Activated T-cell treated with anti-CD3 and anti-CD28 coated beads, Interleukin-2, amount 50 U/mL, for 4 hours (primary cell): ENCODE measurements around the gene LARGE1. TPM values are rescaled to one million over a fixed set of nuclear protein-coding genes. Genes with fewer than 3 reads are reported as not detected.

Experiments used
- ATAC-seq, 2 donors: fragments of 200-7000 bp; cut with Tn5 transposase; one replicate each; pipeline ENCODE4 v1.10.0; 2021
- DNase-seq: peaks from one replicate; pipeline ENCODE4 v3.0.0-alpha.2; 2020
- H3K27me3 Mint-ChIP-seq: one replicate; pipeline ENCODE4 v1.8.0; 2021; ENCODE audit warnings: low read depth, mixed read lengths
- H3K36me3 Mint-ChIP-seq: one replicate; pipeline ENCODE4 v1.8.0; 2022; ENCODE audit warnings: mixed read lengths; ENCODE audit not compliant: insufficient read depth
- H3K4me1 Mint-ChIP-seq: one replicate; pipeline ENCODE4 v1.8.0; 2021; ENCODE audit warnings: low read depth, mixed read lengths
- H3K4me3 Mint-ChIP-seq: one replicate; pipeline ENCODE4 v1.8.0; 2021; ENCODE audit warnings: mild to moderate bottlenecking, moderate library complexity, mixed read lengths
- H3K9me3 Mint-ChIP-seq: one replicate; pipeline ENCODE4 v1.8.0; 2021; ENCODE audit warnings: mixed read lengths
- total RNA-seq, 3 donors: library from RNA; stranded (reverse); gene quantifications; one replicate each; pipeline ENCODE4 v1.2.1, GENCODE V29; 2021

LARGE1 gene
- total RNA-seq, 3 donors from 2014 or later, result 0.73 to 2.2 (median 1.0) TPM

DNA sequence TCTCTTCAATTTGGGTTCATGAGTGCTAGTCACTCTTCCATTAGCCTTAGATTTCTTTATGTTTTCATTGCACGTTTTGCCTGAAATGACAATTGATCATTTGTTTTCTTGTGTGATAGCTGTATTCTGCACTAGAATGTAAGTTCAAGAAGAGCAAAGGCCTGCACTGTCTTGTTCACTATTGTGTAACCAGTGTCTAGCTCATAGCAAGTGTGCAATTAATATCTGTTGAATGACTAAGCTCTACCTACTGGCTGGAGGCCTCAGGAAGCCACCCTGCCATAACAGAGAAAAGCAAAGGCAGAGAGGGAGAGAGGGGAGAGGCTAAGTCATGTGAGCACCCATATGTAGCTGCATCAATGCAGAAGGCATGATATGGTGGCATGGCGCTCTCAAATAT lies 569.3 kb downstream of the LARGE1 start:
- no peak overlapping the region for H3K4me3 Mint-ChIP-seq

DNA sequence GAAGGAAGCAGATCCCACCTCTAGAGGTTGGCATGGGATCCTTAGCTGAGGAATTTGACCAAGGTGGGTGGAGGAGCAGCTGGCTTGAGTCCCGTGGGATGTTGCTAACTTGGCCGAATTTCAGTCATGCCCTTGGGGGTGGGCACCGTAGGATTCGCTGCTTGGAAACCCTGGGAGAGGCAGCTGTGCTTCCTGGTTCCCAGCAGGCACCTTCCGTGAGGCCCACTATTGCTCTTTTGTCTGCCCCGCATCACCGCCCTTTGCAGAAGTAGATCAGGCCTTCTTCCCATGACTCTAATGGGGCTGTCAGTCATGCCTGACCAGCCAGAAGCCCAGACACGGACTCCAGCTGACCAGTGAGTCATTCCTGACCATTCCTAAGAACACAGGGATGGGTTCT lies 569.8 kb downstream of the LARGE1 start:
- H3K9me3 Mint-ChIP-seq, result peaks cover 8% of the 10 kb centered on the region
- no peak for DNase-seq
- no peak overlapping the region for H3K4me3 Mint-ChIP-seq
- ATAC-seq, result no peak
- no peaks in the 10 kb centered on the region for H3K36me3 Mint-ChIP-seq
- H3K4me1 Mint-ChIP-seq, result no peaks in the 10 kb centered on the region
- H3K27me3 Mint-ChIP-seq, result no peaks in the 10 kb centered on the region

More for the DNA sequence above, 569.3 kb downstream of the LARGE1 start:
- H3K9me3 Mint-ChIP-seq, result peaks cover 8% of the 10 kb centered on the region
- no peaks in the 10 kb centered on the region for H3K27me3 Mint-ChIP-seq
- no peaks in the 10 kb centered on the region for H3K36me3 Mint-ChIP-seq
- ATAC-seq, result no peak
- DNase-seq, result no peak
- no peaks in the 10 kb centered on the region for H3K4me1 Mint-ChIP-seq

DNA sequence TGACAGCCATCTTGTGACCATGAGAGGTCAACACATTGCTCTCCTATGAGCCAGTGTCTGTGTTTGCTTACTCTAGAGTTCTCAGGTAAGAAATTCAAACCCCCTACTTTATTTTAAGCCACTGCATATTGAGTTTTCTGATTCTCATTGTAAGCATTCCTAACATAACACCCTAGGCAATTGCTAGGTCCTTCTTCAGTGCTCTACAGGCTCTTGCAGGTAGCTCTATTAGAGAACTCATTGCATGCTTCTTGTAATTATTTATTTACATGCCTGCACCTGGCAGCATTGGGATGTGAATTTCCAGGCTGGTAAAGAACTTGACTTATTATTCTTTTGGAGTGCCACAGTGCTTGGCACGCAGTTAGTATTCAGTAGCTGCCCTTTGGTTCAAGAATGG lies 573.3 kb downstream of the LARGE1 start:
- no peaks in the 10 kb centered on the region for H3K36me3 Mint-ChIP-seq
- peaks cover 8% of the 10 kb centered on the region for H3K9me3 Mint-ChIP-seq
- no peaks in the 10 kb centered on the region for H3K4me1 Mint-ChIP-seq
- DNase-seq (no peak), ATAC-seq (no peak)
- no peaks in the 10 kb centered on the region for H3K27me3 Mint-ChIP-seq
- no peak overlapping the region for H3K4me3 Mint-ChIP-seq

DNA sequence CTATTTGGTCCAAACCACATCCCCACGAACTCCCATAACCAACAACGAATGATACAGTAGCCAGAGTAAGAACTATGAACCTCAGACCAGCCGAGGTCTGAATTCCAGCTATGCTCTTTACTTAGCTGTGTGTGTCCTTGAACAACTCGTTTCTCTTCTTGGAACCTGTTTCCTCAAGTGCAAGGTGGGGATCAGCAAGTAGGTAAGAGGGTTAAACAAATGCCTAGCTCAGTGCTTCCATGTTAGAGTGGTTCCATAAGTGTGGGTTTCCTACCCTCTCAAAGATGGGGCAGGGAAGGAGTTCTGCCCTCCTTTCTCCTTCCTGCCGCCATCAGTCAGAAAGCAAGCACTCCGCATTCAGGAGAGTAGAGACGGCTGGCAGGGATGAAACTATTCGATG lies 578.7 kb downstream of the LARGE1 start:
- no peaks in the 10 kb centered on the region for H3K4me1 Mint-ChIP-seq

DNA sequence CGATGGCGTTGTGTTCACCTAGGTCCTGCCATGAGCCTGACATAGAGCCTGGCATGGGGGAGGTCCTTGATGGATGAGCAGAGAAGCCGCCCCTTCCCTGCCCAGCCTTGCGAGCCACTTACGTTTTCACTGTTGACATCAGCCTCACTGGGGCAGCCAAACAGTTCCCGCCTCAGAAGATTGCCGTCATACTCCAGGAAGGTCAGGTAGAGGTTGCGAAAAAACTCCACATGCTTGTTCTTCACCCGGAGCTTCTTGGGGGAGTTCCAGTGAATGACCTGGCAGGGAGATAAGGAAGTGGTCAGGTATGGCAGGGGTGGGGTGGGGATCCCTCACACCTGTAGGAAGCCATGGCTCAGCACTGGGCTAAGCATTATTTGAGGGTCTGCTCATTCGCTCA lies 582.8 kb downstream of the LARGE1 start:
- no peaks in the 10 kb centered on the region for H3K27me3 Mint-ChIP-seq
- H3K9me3 Mint-ChIP-seq, result peaks cover 4% of the 10 kb centered on the region
- no peaks in the 10 kb centered on the region for H3K4me1 Mint-ChIP-seq
- H3K4me3 Mint-ChIP-seq, result no peak overlapping the region
- no peak for DNase-seq
- no peaks in the 10 kb centered on the region for H3K36me3 Mint-ChIP-seq
- ATAC-seq, result no peak

More for the DNA sequence above, 578.7 kb downstream of the LARGE1 start:
- Mint-ChIP-seq H3K36me3 (no peaks in the 10 kb centered on the region), H3K9me3 (peaks cover 6% of the 10 kb centered on the region), H3K4me3 (no peak overlapping the region), H3K27me3 (no peaks in the 10 kb centered on the region)
- ATAC-seq, result no peak
- DNase-seq, result no peak

DNA sequence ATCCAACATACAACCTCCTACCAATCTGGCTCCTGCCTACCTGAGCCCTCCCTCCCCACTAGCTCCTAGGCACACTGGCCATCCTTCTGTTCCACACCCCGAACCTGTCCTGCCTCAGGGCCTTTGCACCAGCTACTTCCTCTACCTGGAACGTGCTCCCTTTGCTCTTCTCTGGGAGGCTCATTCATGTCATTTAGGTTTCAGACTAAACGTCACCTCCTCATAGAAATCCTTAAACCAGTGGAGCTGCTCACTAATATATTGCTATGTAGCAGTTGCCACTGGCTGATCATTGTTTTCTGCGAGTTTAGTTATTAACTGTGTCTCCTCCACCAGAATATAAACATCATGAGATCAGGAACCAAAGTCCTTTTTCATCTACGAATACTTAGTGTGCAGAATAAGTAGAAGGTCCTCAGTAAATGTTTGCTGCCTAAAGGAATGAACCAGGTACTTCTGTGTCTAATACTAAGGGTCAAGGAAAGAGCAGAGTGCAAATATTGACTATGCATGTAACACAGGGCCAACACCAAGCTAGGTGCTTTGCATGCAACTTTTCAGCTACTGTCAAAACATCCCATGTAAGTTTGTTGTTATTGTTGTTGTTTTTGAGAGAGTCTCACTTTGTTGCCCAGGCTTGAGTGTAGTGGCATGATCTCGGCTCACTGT lies 584.5 kb downstream of the LARGE1 start:
- ATAC-seq, result no peak
- no peak for DNase-seq
- H3K36me3 Mint-ChIP-seq, result no peaks in the 10 kb centered on the region
- no peaks in the 10 kb centered on the region for H3K27me3 Mint-ChIP-seq
- no peak overlapping the region for H3K4me3 Mint-ChIP-seq
- peaks cover 7% of the 10 kb centered on the region for H3K9me3 Mint-ChIP-seq
- H3K4me1 Mint-ChIP-seq, result no peaks in the 10 kb centered on the region

DNA sequence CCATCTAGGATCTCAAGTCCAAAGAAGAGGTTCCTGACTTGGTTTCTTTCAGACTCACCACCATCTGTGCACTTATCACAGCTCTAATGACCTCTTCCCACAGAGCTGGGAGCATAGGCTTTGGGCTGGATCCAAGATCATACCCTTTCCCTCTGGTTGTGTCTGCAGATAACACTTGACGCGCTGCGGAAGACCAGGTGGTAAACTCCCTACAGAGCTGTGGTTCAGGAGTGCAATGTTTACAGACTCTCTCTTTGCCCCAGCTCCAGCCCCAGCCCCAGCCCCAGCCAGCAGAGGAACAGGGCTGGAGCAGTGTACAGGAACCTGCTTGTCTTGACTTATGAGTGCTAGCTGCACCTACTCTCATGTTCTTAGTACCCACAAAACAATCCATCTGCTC lies 587.7 kb downstream of the LARGE1 start:
- no peak for ATAC-seq

DNA sequence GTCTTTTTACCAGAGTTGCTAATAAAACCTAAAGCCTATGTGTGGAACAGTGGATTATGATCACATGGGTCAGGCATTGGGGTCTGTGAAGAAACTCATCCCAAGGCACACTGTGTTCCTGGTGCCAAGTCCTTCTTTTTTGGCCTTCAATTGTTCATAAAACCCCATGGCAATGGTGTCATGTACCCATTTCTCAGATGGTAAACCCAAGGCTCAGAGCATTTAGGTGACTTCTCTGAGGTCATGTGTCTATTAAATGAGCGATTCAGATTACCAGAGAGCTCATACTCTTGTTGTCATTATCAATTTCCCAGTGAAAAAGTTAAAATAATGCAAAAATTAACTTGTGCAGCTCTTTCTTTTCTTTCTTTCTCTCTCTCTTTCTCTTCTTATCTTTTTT lies 589.3 kb downstream of the LARGE1 start:
- Mint-ChIP-seq H3K27me3 (no peaks in the 10 kb centered on the region), H3K9me3 (peaks cover 3% of the 10 kb centered on the region), H3K4me3 (no peak overlapping the region), H3K36me3 (no peaks in the 10 kb centered on the region), H3K4me1 (no peaks in the 10 kb centered on the region)
- ATAC-seq (no peak), DNase-seq (no peak)

More for the DNA sequence above, 587.7 kb downstream of the LARGE1 start:
- H3K9me3 Mint-ChIP-seq, result peaks cover 3% of the 10 kb centered on the region
- H3K36me3 Mint-ChIP-seq, result no peaks in the 10 kb centered on the region
- H3K27me3 Mint-ChIP-seq, result no peaks in the 10 kb centered on the region
- no peaks in the 10 kb centered on the region for H3K4me1 Mint-ChIP-seq
- DNase-seq, result no peak
- no peak overlapping the region for H3K4me3 Mint-ChIP-seq

DNA sequence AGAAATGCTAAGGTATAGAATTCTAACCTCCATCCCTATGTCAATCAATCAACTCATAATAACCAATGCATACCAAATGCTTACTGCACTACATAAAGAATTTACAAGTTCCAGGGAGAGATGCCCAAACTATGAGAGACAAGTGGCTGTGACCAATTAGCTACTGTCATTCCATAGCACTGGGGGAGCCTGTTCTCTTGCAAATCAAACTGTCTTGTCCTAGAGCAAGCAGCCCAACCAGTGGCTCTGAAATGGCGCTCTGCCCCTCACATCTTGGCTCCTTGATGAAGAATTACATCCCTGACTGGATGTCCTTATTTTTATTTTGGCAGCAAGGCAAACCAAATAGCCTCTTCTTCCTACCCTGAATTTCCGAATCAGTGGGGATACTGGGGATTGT lies 589.7 kb downstream of the LARGE1 start:
- Mint-ChIP-seq H3K4me3 (no peak overlapping the region), H3K36me3 (no peaks in the 10 kb centered on the region), H3K27me3 (no peaks in the 10 kb centered on the region), H3K9me3 (peaks cover 3% of the 10 kb centered on the region), H3K4me1 (no peaks in the 10 kb centered on the region)
- ATAC-seq, result no peak
- no peak for DNase-seq

DNA sequence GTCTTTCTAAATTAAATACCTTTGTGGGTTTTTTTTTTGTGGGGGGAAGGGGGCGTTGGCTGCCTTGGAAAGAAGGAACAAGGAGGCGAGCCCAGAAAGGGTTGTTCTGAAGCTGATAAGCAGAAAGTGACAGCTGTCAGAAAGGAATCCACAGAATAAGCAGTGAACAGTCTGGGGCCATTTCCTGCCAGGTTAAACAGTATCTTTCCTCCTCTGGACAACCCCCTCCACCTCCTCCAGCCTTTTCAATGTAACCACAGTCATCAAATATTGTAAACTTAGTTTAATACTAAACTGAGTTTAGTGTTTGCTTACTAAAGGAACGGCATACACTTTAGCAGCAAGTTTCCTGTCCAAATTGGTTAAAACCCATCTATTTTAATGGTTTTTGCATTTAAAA lies 590.9 kb downstream of the LARGE1 start:
- Mint-ChIP-seq H3K4me1 (no peaks in the 10 kb centered on the region), H3K27me3 (no peaks in the 10 kb centered on the region), H3K9me3 (peaks cover 3% of the 10 kb centered on the region), H3K4me3 (no peak overlapping the region), H3K36me3 (no peaks in the 10 kb centered on the region)
- ATAC-seq (no peak), DNase-seq (no peak)

DNA sequence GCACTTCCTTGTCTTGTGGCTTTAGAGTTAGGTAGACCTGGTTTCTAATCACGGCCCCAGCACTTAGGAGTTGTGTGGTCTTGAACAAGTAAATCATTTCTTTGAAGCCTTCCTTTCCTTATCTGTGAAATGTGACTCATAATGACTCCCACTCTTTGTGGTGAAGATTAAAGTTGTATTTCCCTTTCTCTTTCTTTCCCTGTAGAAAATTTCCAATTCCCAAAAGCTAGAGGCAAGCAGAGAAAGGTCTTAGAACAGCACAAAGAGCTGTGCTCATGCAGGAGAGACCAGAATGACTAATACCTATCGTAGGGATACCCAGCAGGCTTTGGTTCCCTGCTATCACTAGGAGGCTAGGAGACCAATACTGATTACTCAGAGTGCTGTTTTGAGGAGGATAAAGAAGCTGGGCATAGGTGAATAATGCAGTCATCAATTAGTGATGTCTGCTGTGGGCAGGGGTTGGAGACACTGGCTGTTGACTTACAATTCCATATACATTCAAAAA lies 591.4 kb downstream of the LARGE1 start:
- H3K4me3 Mint-ChIP-seq, result no peak overlapping the region
- no peaks in the 10 kb centered on the region for H3K36me3 Mint-ChIP-seq
- peaks cover 3% of the 10 kb centered on the region for H3K9me3 Mint-ChIP-seq
- DNase-seq (no peak), ATAC-seq (no peak)
- H3K27me3 Mint-ChIP-seq, result no peaks in the 10 kb centered on the region
- no peaks in the 10 kb centered on the region for H3K4me1 Mint-ChIP-seq

DNA sequence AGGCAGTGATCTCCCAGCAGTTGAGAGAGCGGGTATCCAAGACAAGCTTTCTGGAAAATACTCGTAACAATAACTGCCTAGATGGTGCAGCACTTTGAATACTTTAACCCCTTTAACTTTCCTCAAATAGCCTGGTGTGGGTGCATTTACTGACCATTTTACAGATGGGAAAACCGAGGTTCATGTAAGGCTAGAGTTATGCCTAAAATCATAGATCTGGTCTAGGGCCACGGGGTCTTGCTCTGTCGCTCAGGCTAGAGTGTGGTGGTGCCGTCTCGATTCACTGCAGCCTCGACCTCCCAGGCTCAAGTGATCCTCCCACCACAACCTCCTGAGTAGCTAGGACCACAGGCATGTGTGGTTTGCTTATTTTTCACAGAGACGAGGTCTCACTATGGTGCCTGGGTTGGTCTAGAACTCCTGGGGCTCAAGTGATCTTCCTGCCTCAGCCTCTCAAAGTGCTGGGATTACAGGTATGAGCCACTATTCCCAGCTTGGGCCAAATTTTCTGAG lies 592.9 kb downstream of the LARGE1 start:
- H3K4me1 Mint-ChIP-seq, result no peaks in the 10 kb centered on the region
- ATAC-seq, result no peak
- H3K9me3 Mint-ChIP-seq, result peaks cover 3% of the 10 kb centered on the region
- DNase-seq, result no peak
- H3K36me3 Mint-ChIP-seq, result no peaks in the 10 kb centered on the region
- no peaks in the 10 kb centered on the region for H3K27me3 Mint-ChIP-seq
- H3K4me3 Mint-ChIP-seq, result no peak overlapping the region

DNA sequence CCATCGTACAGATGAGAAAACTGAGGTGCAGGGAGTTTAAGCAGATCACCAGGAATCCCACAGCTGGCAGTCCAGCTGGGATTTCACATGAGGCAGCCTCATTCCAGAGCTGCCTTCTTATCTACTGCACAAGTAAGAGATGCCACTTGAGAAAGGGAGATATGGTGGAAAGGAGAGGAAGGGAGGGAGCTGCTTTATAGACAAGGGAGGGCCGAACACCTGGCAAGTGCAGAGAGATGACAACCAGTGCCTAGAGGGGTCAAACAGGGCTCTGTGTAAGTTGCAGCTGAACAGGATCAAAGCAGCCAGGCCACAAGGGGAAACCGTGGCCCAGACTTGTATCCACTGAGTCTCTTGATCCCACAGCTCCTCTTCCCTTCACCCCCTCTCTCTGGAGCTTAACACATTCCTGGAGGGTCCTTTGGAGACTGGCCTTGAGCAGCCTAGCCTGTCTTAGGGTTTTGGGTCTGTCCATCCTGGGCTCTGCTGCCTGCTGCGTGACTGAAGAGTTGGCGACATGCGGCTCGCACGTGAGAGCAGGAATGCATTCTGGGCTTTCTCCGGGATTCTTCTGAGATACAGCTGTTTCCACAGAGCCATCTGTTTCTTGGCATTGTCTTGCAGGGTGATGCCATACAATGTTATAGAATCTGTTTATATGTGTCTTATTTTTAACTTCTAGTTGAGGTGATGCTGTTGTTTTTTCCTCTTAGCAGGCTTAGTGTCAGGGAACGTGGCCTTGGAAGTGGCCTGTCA lies 593.6 kb downstream of the LARGE1 start:
- DNase-seq, result no peak
- Mint-ChIP-seq H3K9me3 (peaks cover under 1% of the 10 kb centered on the region), H3K4me3 (no peak overlapping the region), H3K36me3 (no peaks in the 10 kb centered on the region), H3K27me3 (no peaks in the 10 kb centered on the region), H3K4me1 (no peaks in the 10 kb centered on the region)
- ATAC-seq, result no peak

DNA sequence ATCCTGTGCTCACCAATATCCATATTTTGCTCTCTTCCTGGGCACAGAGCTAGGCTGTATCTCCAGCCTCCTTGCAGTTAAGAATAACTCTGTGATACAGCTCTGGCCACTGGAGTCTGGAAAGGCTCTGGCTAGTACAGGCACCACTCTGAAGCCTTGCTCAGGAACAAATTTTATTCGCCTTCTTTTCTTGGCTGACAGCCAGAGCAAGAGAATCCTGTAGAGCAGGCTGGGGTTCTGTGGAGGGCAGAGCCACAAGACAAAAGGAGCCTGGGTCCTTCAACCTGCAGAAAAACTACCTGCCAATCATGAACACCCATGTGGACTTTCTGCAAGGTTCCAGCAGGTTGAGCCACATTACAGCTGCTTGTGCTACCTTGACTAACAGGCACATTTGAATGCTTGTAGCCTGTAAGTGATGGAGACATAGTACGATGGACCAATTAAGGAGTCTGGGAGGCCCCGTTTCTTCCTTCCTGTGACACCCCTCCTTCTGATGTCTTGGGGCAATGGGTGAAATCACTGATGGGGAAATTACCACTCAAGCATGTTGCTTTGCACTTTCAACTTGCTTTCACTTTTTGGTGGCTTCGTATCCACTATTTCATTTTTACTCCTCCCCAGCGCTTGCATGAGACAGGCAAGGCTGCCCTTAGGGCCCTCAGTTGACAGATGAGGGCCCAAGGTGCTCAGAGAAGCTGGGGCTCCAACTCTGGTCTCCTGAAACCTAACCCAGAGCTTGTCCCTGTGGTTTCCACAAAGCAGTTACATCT lies 594.9 kb downstream of the LARGE1 start:
- H3K27me3 Mint-ChIP-seq, result no peaks in the 10 kb centered on the region
- no peaks in the 10 kb centered on the region for H3K36me3 Mint-ChIP-seq
- no peaks in the 10 kb centered on the region for H3K9me3 Mint-ChIP-seq

More for the DNA sequence above, 594.9 kb downstream of the LARGE1 start:
- no peak for ATAC-seq
- DNase-seq, result no peak
- no peaks in the 10 kb centered on the region for H3K4me1 Mint-ChIP-seq
- no peak overlapping the region for H3K4me3 Mint-ChIP-seq
